A172 (cell line): ENCODE data around the gene PLCG2. TPM values are rescaled to one million over a fixed set of nuclear protein-coding genes. Genes with fewer than 3 reads are reported as not detected.
A peak's percentile ranks its signal among the peaks of the same experiment; 100 is the strongest.
"Not testable (repeated sequence)": the region's sequence is repeated elsewhere in the genome, so short reads cannot be mapped to it uniquely, and the experiment has no call there.

Source experiments
- DNase-seq: peaks from one replicate; pipeline ENCODE4 v3.0.0-alpha.2; 2015; ENCODE audit warnings: low spot score
- total RNA-seq: library from RNA; depleted of rRNA; stranded (reverse); fragments of >200 nt; shearing (Covaris generic); gene quantifications from 2 replicates; pipeline ENCODE4 v1.2.3, GENCODE V29; 2014; rRNA removed

PLCG2 gene
- total RNA-seq, 1 experiment from 2014 or later = 3.9 TPM

DNA sequence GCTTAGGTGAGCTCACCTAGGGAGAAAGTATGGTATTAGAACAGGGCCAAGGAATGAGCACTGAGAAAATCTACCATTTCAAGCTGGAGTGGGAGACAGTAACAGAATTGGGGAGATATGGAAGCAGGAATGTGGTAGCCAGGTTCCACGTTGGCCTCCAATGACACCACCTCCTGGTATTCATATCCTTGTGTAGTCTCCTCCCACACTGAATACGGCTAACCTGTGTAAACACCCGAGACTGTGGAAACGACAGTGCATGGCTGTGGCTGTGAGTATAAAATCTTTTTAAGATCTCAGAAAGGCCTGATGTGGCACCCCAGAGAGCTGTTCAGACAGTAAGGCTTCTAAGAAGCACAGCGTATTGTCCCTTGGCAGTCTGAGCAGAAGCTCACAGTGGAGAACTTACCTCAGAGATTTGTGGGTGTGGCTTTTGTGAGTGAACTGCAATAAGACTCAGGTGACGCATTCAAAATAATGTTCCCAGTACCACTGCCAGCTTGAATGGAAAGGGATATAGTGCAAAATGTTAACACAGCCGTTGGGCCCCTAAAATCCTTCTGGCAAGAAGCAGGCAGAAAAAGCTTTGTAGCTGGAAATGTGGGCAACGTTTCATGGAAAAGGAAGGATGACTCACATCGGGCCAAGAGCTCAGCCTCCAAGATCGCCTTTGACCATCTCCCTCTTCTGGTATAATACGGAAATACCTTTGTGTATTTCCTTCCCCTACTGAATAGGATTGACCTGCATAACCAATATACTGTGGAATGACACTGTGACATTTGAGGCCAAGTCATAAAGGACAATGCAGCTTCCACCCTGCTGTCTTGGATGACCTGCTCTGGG is 217.8 kb downstream of the PLCG2 start:
- peak; percentile 83 for DNase-seq

DNA sequence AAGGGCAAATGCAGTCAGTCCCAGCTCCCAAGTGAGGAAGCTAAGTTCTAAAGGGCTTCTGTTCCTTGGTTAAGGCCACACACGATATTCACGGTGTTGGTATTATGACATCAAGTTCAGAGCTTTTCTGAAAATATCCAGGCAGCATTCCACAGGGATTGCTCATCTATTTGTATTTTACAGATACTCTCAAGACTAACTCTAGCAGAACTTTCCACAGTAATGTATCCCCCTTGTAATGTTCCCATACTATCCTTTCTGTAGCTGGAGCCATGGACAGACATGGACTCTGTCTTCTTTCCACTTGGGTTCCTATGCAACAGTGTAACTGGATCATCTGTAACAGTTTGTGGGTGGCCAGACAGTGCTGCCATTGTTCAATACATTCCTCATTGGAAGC is 218.6 kb downstream of the PLCG2 start:
- peak; percentile 85 for DNase-seq

GRCh38 chr16:82002831-82003230 is 223.7 kb downstream of the PLCG2 start:
- no peak for DNase-seq

DNA sequence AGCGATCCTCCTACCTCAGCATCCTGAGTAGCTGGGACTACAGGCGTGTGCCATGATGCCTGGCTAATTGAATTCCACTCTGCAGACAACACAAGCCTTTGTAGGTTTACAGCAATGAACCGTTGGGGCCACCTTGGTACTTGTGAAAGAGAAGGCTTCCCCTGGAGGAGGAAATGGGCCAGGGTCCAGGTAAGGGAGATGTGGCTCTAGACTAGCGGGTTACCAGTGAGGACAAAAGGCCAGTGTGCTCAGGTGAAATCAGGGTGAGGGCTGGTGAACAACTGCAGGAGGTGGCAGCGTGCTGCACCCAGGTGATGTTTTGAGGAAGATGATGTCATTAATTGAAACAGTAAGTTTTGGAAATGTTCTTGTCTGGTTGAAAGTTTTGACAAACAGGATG is 225.5 kb downstream of the PLCG2 start:
- no peak for DNase-seq

DNA sequence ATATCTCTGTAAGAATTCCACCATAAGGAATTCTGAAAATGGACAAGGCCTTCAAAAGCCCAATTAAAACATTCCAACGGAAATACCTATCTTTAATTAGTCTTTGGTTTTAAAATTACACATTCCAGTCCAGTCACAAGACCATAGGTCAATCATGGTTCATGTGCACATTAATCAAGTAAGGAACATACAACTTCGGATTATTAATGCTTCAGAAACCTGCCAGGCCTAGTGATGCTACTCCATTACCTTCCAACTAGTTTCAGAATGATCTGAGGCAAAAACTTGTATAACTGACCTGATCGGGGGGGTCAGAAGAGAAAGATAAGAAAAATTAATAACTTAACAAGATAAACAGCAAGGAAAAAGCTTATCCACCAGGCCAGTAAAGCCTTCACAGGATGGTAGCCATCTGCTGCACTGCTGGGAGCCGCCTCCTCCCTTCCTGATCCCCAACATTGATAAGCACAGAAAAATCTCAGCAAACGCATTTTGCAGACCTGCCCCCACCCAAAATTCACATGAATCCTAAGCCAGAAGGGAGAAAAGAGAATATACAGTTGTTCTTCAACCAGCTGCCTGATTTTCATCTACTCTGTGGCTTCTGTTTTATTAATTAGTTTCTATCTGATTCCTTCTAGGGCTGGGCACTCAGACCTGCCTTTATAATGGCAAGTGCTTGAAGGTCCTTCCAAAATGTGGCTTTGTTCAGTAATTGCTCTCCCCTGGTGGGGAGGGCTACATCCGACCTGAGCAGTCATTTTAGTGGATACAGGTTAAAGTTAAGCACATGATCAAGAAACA is 226.1 kb downstream of the PLCG2 start:
- DNase-seq = peak; percentile 87

GRCh38 chr16:82006036-82006435 is 226.9 kb downstream of the PLCG2 start:
- no peak for DNase-seq

DNA sequence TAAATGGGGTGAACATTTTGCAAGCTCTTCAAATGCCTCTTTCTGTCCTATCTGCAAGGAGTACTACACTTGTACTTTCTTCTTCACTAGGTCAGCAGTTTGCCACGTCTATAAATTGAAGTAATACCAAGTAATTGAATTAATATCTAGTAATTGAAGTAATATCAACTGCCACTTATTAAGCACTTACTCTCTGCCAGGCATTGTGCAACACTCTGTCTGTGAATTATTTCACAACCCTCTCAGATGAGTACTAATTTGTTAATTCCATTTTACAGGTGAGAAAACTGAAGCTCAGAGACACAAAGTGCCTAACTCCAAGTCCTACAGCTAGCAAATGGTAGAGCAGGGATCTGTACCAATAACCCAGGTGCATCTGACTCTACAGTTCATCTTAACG is 228.1 kb downstream of the PLCG2 start:
- no peak for DNase-seq

GRCh38 chr16:82008957-82009592 is 230.0 kb downstream of the PLCG2 start:
- no peak for DNase-seq

- not testable (repeated sequence) for DNase-seq
These were observed 230.7 kb downstream of the PLCG2 start for GRCh38 chr16:82009789-82010188.

- DNase-seq = no peak
These were observed 231.6 kb downstream of the PLCG2 start for GRCh38 chr16:82010649-82011048.

DNA sequence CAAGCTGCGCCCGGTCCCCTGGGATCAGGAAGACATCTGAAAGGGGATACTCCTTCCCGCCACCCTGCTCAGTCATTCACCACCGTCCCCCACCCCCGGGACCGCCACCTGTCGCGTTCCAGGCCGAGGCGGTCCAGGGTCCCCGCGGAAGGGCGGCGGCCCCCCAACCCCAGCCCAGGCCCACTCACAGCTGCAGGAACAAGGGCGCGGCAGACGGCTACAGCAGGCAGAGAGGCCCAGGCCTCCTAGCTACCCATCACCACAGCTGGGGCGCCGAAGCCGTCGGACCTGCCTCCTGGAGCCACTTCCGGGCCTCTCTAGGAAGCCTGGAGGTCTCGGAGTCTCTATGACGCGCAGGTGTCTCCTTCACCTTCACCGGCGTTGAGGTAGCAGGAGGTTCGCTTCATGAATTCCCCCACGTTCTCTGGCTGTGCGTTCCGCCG is 232.1 kb downstream of the PLCG2 start, which contains the start of gene SDR42E1:
SDR42E1 (minus strand) TSS at position 272 of the 443 bp plus-strand sequence. CDS start 10,612 bp downstream, outside the sequence.
- no peak for DNase-seq

Other genes with a start within 250 kb of the PLCG2 start
- gene SDR42E1, start 232.2 kb downstream of the PLCG2 start, total RNA-seq = 0.03 and 0.14 TPM in 2 replicates